Nephron progenitor cell (in vitro differentiated cells): ENCODE data around the gene CCR5.
"Not testable (repeated sequence)": the region's sequence is repeated elsewhere in the genome, so short reads cannot be mapped to it uniquely, and the experiment has no call there.

ENCODE experiments used
- DNase-seq: peaks from one replicate; pipeline ENCODE4 v3.0.0; 2021
- H3K27ac Mint-ChIP-seq: 2 replicates; pipeline ENCODE4 v1.8.0; 2021; ENCODE audit warnings: mild to moderate bottlenecking, moderate library complexity, mixed read lengths
- H3K27me3 Mint-ChIP-seq: 2 replicates; pipeline ENCODE4 v1.8.0; 2021; ENCODE audit warnings: mild to moderate bottlenecking, low read depth, mixed read lengths; ENCODE audit not compliant: poor library complexity
- H3K36me3 Mint-ChIP-seq: 2 replicates; pipeline ENCODE4 v1.8.0; 2021; ENCODE audit warnings: low read depth, mixed read lengths
- H3K4me1 Mint-ChIP-seq: 2 replicates; pipeline ENCODE4 v1.8.0; 2021; ENCODE audit warnings: mixed read lengths
- H3K4me3 Mint-ChIP-seq: 2 replicates; pipeline ENCODE4 v1.8.0; 2021; ENCODE audit warnings: mild to moderate bottlenecking, moderate library complexity, mixed read lengths
- H3K9me3 Mint-ChIP-seq: 2 replicates; pipeline ENCODE4 v1.8.0; 2021; ENCODE audit warnings: mild to moderate bottlenecking, moderate library complexity, mixed read lengths
- TF ChIP-seq, protein P1 (sequence below): fragments of 200-600 bp; sonication (generic); IDR thresholded peaks from 2 replicates; pipeline ENCODE4 v1.5.0; 2021; ENCODE audit warnings: antibody characterized with exemption

Gene CCR5

DNA sequence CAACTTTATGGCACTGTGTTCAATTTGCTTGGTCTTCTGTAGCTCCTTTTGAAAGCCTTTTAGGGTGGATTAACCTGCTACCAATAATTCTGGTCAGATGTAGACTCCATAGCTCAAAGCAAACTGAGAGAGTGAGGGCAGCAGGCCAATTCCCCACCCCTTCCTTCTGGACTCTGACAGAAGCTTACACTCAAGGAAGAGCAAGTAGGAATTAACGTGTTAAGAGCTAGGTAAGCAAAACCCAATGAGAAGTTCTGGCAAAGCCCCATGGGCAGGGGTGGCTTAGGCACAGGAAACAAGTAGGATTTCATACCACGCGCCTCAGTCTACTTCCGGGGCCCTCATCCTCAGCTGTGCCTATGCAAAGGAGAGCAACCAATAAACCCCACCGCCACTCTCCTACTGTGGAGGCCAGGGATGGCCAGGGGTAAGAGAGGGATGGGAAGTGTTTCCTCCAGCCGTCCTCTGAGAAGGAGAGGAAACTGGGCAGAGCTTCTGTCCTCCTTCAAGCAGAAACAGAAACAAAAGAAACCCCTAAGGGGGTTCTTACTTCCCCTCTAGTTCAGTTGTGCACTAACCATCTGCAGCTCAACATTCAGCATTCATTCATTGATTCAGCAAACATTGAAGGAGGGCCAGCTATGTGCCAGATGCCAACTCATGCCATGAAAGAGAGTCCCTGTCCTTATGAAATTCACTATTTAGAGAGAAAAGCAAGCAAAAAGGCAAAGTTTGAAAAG is 12.6 kb downstream of the CCR5 start:
- H3K4me3 Mint-ChIP-seq = no peak overlapping the region
- DNase-seq = no peak
- TF ChIP-seq, protein P1, sequence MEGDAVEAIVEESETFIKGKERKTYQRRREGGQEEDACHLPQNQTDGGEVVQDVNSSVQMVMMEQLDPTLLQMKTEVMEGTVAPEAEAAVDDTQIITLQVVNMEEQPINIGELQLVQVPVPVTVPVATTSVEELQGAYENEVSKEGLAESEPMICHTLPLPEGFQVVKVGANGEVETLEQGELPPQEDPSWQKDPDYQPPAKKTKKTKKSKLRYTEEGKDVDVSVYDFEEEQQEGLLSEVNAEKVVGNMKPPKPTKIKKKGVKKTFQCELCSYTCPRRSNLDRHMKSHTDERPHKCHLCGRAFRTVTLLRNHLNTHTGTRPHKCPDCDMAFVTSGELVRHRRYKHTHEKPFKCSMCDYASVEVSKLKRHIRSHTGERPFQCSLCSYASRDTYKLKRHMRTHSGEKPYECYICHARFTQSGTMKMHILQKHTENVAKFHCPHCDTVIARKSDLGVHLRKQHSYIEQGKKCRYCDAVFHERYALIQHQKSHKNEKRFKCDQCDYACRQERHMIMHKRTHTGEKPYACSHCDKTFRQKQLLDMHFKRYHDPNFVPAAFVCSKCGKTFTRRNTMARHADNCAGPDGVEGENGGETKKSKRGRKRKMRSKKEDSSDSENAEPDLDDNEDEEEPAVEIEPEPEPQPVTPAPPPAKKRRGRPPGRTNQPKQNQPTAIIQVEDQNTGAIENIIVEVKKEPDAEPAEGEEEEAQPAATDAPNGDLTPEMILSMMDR = no peak
- peaks cover 3% of the 10 kb centered on the region for H3K9me3 Mint-ChIP-seq
- peaks cover 11% of the 10 kb centered on the region for H3K27me3 Mint-ChIP-seq
- H3K27ac Mint-ChIP-seq = no peak overlapping the region
- H3K4me1 Mint-ChIP-seq = no peaks in the 10 kb centered on the region
- H3K36me3 Mint-ChIP-seq = no peaks in the 10 kb centered on the region

DNA sequence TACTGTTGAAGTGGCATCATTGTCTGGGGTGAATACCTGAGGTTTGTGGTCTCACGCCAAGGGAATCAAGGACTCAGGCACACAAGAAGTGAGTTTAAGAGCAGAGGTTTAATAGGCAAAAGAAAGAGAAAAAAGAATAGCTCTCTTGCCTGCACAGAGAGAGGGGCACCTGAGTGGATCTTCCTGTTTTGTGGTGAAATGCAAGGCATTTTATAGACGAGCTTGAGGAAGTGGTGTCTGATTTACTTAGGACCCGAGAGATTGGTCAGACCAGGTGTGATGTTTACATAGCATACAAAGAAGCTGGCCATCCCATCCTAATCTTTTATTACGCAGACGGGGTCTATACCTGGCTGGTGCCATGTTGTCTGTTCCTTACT is 13.2 kb downstream of the CCR5 start:
- H3K36me3 Mint-ChIP-seq = no peaks in the 10 kb centered on the region
- TF ChIP-seq, protein P1 = no peak
- DNase-seq = no peak

GRCh38 chr3:46386205-46386604 is 15.5 kb downstream of the CCR5 start:
- no peaks in the 10 kb centered on the region for H3K4me1 Mint-ChIP-seq
- TF ChIP-seq, protein P1 = no peak
- no peak overlapping the region for H3K27ac Mint-ChIP-seq
- peaks cover 3% of the 10 kb centered on the region for H3K9me3 Mint-ChIP-seq
- no peak for DNase-seq
- no peaks in the 10 kb centered on the region for H3K36me3 Mint-ChIP-seq
- H3K4me3 Mint-ChIP-seq = no peak overlapping the region
- peaks cover 9% of the 10 kb centered on the region for H3K27me3 Mint-ChIP-seq

More for the DNA sequence above, 13.2 kb downstream of the CCR5 start:
- peaks cover 11% of the 10 kb centered on the region for H3K27me3 Mint-ChIP-seq
- no peak overlapping the region for H3K27ac Mint-ChIP-seq
- peaks cover 3% of the 10 kb centered on the region for H3K9me3 Mint-ChIP-seq
- H3K4me1 Mint-ChIP-seq = no peaks in the 10 kb centered on the region
- H3K4me3 Mint-ChIP-seq = no peak overlapping the region

DNA sequence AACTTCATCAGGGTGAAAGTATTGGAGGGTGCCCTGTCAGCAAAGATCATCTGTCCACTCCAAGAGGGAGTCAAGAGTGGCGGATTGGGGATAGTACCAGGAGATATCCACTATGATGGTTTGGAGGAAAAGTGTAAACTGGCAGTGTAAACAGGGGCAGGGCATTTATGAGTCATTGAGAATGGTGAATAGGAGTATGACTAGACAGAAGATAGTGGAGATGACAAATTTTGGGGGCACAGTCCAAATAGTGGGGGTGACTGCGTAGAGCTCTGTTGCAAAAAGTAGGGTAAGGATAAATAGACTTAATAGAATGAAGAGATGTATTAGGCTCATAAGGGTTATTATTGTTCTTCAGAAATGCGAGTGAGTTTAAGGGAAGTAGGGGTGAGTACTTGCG is 18.1 kb downstream of the CCR5 start:
- H3K27me3 Mint-ChIP-seq, H3K27ac Mint-ChIP-seq, H3K36me3 Mint-ChIP-seq, H3K4me3 Mint-ChIP-seq, H3K9me3 Mint-ChIP-seq, H3K4me1 Mint-ChIP-seq, DNase-seq: not testable (repeated sequence)

GRCh38 chr3:46389306-46389705 is 18.6 kb downstream of the CCR5 start:
- Mint-ChIP-seq H3K4me3 (no peak overlapping the region), H3K27ac (no peak overlapping the region), H3K27me3 (peaks cover 4% of the 10 kb centered on the region), H3K4me1 (no peaks in the 10 kb centered on the region), H3K36me3 (no peaks in the 10 kb centered on the region), H3K9me3 (peaks cover 3% of the 10 kb centered on the region)
- TF ChIP-seq, protein P1 = no peak
- DNase-seq = no peak

DNA sequence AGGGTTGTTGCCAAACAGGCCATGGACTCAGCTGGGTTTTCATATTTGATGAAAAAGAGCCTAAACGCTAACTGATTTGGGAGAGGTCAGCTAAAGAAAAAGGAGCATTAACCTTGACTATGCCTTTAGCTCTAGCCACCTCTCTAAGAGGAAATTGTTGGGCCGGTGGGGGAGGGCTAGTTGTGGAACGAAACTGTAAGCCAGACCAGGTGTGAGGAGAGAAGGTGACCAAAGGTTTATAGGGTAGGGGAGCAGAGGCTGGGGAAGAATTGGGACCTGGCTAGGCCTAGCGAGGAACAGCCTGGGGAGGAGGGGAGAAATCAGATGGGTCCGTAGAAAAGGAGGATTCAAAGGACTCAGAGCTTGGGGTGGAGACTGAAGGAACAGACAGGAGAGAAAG is 20.8 kb downstream of the CCR5 start:
- H3K27ac Mint-ChIP-seq, H3K4me1 Mint-ChIP-seq, DNase-seq, H3K4me3 Mint-ChIP-seq, H3K9me3 Mint-ChIP-seq, H3K27me3 Mint-ChIP-seq, H3K36me3 Mint-ChIP-seq: not testable (repeated sequence)

DNA sequence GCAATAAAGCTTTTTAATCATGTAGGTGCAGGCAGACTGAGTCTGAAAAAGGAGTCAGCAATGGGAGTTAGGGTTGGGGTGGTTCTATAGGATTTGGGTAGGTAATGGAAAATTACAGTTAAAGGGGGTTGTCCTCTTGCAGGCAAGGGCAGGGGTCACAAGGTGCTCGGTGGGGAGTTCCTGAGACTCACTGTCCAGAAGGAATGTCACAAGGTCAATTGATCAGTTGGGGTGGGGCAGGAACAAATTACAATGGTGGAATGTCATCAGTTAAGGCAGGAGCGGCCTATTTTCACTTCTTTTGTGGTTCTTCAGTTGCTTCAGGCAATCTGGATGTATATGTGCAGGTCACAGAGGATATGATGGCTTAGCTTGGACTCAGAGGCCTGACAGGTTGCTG is 22.3 kb downstream of the CCR5 start:
- Mint-ChIP-seq H3K4me3 (no peak overlapping the region), H3K27me3 (peaks cover 6% of the 10 kb centered on the region), H3K36me3 (no peaks in the 10 kb centered on the region), H3K9me3 (no peaks in the 10 kb centered on the region), H3K4me1 (no peaks in the 10 kb centered on the region), H3K27ac (no peak overlapping the region)
- TF ChIP-seq, protein P1 = no peak
- DNase-seq = no peak
